HG02759 (cell line): ENCODE measurements around the gene MYBPH.
A peak's percentile ranks its signal among the peaks of the same experiment; 100 is the strongest.

Experiments used
- ATAC-seq: cut with Tn5 transposase; IDR thresholded peaks from one replicate; pipeline ENCODE4 v1.9.1; 2021; ENCODE audit warnings: mild to moderate bottlenecking, moderate library complexity; ENCODE audit not compliant: unreplicated experiment

Gene MYBPH

DNA sequence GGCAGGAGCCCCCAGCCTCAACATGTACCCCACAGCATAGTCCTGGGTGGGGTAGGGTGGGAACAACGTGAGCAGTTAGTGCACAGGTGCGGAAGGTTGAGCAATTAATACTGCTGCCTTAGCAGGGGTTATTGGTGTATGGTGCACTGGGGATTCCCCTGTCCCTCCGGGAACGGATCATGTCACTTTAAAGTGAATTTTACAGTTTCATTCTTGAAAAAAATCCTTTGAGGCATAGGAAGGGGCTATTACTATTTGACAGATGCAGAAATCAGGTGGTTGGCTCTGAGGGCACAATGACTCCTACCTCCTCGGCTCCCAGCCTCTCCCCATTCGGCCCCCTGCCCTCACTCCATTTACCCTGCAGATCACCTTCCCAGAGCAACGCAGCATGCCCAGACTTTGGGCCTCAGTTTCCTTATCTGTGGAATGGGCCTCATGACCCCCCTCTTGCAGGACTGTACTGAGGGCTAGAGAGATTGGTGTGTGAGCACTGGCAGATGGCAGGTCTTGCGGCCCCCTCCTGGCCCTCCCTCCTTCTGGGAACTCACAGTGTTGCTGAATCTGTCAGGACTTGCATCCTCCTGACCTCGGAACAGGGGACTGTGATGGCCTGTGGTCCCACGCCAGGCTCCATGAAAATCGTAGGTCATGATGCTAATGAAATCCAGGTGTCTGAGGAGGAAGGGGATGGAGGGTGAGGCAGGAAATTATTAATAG is 5.1 kb upstream of the MYBPH start:
- ATAC-seq, result no peak

DNA sequence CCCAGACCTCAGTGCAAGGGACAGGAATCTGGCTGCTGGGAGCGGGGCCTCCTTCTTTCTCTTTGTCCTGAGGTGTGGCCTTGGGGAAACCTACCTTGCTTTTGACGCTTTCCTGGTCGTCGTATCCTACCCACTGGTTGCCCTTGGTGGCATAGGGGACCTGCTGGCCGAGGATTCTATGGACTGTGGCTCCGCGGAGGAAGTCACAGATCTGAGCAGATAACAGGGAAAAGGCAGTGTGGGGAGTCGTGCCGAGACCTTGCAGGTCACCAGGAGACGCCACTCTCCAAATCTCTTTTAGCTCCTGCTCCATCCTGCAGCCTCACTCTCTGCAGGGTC is 4.0 kb upstream of the MYBPH start:
- no peak for ATAC-seq

DNA sequence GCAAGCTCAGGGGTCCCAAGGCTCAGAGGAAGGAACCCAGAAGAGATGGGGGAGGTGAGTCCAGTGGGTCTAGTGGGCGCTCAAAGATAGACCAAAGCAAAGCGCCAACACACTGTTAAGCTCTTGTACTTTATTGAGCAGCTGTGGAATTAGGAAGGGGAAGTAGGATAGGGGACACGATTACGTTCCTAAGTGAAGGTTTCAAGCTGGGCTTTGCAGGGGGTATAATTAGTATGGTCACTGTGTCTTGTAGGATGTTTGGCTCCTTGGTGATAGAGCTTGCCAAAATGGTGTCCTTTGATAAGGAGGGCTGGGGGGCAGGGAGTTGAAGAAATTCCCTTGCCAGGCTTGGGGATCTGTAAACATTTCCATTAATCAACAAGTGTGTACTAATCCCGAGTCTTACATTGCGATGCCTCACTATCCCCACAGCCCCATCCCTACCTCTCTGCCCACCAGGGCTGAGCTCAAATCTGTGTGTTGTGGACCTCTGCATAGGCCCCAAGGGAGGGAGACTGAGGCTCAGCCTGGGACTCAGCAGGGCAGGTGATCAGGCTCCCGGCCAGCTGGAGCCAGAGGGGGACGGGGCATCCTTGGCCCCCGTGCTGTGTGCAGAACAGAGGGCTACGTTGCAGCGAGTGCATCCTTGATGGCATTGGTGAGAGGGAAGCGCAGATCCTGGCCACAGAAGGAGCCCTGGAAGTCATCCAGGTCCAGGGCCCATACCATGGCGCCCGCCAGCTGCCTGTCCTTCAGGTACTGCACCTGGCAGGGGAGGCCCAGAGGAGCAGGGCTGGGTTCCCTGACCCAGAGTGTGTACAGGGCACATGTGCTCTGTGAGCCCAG is 3.4 kb upstream of the MYBPH start:
- ATAC-seq, result no peak

DNA sequence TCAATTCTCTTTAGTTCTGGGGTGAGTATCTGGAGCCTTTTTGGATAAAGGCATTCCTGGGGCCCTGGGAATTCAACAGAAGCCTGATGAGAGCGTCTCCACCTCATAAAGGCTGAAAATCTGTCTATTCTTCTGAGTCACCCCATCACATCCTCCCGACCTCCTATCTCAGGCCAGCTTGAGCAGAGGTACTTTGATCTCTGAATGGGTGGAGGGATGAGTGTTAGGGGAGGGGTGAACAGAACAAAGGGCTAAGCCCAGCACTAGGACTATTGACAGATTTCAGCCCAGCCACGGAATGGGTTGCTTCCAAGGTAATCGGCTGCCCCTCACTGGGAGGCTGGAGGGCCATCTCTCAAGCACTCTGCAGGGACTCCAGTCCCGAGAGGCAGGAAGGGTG is 2.5 kb upstream of the MYBPH start:
- ATAC-seq, result no peak

DNA sequence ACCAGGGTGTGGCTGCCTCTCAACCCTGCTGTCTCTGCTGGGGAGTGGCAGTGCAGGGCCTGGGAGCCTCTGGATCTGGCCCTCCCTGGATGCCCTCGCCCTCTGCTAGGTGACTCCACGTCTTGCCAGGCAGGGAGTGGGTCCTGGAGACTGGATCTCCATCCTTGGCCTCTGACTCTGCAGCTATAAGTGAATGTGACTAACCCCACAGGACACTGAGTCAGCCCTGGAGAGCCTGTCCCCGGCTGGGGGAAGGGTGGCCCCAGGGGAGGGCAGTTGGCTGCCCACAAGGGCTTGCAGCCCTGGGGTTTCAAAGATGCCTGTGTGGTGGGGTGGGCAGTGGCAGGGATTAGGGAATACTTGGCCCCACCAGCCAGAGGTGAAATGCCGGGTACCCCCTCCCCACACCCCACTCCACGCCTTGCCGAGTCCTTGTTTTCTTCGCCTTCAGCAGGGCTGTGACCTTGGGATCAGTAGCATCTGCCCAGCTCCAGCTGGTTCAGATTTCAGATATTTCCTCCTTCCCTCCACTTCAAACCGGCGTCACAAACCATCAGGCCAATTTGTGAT is 1.9 kb upstream of the MYBPH start:
- ATAC-seq, result no peak

DNA sequence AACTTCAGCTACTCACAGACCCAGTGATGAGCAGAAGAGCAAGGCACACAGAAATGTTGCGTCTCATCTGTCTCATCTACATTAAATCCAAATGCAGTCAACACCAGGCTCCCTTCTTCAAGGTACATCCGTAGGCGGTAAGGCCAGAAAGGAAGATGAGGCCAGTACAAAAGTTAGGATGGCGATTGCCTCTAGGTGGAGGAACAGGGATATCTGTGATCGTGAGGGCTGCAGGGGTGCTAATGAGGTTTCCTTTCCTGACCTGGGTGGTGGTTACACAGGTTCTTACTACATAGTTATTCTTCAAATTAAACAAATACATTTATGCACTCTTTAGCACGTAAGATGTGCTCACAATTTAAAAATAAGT is 1.4 kb upstream of the MYBPH start:
- no peak for ATAC-seq

DNA sequence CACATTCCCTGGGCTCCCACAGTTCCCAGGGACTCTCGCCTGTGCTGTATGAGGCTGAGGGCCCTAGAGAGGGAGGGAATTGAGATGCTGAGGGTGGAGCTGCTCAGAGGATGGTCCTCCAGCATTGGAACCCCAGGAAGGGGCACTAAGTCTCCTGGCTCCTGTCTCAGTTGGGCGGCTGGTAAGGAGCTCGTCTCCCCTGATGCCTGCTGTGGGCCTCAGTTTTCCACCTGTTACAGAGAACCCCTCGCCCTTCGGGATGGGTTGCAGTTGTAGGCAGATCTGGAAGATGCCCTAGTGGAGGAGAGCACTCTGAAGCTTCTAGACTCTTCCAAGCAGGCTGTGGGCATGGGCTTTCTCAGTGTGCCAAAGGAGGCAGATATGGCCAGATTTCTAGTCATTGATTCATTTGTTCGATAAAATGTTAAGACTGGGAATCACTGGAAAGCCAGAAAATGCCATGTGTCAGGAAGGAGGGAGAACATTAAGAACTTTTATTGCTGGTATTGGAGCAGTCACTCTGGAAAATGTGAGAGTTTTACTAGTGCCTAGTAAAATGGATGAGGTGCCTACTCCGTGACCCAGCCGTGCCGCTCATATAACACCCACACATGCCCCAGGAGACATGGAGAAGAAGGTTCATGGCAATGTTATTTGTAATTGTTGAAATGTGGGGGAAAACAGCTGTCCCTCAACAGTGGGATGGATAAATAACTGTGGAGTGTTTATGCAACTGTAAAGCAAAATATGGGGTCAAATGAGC is 828 bp upstream of the MYBPH start:
- no peak for ATAC-seq

DNA sequence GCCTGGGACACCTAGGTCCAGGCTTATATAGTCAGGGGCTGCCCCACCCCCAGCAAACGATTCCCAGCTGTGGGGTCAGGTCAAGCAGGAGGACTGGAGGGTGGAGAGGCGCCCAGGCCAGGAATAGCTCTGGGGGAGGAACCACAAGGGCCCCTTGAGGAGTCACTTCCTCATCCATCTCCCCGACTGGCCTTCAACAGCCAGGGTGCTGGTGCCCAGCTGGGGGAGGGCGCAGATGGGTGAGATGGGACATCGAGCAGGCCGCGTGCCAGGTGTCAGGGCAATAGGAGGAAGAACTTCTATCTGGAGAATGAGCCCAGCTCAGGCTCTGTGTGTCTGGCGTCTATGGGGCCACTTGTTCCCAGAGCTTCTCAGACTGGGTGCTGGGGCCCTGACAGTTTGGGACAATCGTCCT is 208 bp upstream of the MYBPH start:
- no peak for ATAC-seq

DNA sequence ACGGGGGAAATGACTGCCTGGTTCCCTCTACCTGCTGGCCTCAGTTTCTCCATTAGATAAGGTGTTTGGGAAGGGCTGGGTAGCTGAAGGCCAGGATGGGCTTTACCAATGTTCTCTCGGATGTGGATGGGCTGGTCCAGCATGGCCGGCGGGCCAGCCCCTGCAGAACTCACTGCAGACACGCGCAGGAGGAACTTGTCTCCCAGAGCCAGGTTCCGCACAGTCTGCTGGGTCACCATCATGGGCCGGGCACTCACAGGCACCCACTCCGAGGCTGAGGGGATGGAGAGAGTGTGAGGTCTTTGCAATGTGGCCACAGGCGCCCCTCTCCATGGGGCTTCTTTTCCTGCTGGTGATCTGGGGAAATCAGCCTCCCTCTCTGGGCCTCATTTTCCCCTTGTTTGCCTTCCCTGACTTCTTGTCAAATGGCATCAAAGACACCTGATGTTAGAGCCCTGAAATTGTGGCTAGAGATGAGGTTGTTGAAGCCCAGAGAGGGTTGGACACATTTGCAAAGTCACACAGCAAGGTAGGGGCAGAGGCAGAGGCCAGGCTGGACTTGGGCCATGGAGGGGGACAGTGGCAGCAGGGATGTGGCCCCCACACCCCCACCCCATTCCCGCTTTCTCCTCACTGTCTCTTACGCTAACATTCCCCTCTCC is 1.2 kb downstream of the MYBPH start:
- no peak for ATAC-seq

DNA sequence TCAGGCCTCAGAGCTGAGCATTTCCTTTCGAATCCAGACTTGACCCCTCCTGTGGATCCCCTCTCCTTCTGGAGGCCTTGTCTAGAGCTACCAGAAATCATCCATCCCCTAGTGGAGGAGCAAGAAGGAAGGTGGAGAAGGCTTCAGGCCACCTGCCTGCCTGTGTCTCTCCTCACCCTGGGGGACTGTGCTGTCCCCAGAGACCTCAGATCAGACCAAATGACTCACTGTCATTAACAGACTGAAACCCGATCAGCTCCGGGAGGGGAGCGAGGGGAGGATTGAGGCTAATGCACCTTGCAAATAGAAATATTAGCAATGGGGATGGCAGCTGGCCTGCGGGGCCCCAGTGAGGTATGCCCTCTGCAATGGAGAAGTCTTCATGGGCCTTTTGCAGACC is 2.1 kb downstream of the MYBPH start:
- peak; percentile 87 for ATAC-seq

DNA sequence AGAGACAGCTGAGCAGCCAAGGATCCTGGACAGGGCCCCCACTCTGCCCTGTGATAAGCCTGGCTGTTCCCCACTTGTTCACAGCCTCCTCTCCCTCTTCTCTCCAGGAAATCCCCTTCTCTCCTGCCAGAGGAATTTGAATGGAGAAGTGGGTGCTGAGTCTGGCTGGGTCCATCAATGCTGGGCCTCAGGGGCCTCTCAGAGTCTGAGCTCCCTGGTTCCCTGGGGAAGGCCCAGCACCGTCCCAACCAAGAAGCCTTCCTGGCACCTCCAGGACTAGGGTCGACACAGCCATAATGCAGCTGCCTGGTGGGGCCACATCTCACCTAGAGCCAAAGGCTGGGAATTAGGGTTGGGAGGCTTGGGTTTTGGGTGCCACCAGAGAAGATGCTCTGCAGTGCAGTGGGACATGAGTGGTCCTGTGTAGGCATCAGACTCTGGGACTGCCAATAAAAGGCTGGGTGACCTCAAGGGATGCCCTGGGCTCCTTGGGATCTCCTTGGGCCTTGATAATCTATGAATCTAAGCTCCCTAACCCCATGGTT is 2.5 kb downstream of the MYBPH start:
- no peak for ATAC-seq

DNA sequence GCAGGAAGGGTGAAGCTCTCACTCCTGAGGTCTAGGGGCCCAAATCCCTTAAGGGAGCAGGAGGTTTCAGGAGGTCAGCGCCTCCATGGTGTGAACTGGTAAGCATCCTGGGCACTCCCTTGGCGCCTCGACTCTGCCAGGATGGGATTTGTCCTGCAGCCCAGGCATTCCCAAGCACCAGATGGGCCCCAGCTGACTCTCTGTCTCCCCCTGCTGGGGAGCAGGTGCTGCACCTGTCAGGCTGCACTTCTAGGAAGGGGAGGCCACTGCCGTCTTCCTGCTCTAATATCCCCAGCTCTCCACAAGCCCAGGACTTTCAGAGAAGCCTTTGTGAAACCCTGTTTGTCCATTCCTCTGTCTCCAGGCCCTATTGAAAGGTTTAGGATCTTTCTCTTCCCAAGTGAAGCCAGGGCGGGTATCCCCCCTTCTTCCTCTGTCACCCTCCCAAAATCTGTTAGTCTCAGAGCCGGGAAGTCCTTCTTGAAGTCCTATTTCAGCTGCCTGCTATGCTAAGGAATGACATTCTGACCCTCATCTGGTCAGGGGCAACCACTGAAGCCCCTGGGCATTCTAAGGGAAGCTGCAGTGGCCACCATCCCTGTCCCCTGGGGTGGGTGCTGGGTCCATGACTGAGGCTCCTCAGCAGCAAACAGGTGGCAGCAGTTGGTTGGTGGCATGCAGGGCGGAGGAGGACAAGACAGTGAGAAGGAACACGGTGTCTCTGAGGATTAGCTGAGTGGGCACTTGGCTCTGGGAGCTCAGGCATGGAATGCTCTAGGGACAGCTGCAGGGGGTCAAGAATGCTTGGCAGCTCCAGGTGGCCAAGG is 3.2 kb downstream of the MYBPH start:
- no peak for ATAC-seq

DNA sequence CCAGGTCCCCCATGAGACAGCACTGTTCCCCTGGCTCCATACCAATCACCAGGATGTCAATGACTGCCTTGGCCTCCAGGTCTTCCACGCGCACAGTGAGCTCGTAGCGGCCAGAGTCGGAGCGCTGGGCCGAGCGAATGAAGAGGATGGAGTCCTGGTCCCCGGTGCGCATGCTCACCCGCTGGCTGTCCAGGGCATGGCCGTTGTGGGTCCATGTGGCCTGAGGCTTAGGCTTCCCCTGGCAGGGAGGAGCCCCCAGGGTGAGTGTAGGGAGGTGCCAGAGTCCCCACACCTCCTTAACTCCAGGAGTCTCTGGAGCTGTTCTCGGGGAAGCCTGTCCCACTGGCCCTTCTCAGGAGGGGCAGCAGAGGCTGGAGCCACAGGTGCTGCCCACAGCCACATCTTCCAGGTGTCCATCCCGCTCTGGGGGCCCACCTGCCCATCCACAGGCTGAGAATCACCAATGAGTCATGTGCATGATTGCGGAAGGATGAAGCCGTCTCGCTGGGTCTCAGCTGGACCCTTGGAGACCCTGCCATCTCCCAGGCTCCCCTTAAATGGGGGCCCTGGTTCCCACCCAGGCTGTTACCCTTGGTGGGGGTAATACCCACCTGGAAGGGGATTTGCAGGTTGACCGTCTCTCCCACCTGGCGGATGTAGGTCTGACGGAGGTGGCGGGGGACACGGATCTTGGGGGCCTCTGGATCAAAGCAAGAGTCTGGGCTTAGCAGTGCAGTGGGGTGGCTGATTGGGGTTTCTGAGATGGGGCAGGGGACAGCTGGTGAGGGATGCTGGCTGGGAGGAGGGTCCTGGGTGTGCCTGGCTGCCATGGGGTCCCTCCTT is 4.1 kb downstream of the MYBPH start:
- ATAC-seq, result no peak

DNA sequence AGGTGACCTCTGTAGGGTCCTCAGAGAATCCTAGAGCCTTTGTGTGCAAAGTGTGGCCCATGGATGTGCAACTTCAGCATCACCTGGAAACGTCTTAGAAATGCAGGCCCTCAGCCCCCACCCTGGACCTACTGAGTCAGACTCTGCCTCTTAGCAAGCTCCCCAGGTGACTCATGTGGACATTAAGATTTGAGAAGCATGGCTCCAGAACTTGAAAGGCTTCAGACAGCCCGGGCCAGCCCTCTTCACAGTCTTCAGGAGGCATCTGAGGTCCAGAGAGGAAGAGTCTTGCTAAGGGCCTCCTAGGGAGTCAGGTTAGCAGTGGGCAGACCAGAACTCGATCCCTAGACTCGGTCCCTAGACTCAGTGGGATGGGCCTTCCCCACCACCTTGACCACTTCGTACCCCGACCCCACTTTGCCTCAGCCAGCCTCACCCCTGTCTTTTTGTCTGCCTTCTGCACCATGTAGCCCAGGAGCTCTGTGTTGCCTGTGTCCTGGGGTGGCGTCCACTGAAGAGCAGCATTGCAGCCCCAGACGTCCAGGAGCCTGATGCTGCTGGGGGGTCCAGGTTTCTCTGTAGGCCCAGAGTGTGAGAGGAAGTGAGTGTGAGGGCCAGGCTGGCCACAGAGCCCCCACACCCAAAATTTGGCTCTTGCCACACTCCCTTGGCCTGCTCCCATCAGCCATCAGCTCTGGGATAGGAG is 4.8 kb downstream of the MYBPH start:
- no peak for ATAC-seq

DNA sequence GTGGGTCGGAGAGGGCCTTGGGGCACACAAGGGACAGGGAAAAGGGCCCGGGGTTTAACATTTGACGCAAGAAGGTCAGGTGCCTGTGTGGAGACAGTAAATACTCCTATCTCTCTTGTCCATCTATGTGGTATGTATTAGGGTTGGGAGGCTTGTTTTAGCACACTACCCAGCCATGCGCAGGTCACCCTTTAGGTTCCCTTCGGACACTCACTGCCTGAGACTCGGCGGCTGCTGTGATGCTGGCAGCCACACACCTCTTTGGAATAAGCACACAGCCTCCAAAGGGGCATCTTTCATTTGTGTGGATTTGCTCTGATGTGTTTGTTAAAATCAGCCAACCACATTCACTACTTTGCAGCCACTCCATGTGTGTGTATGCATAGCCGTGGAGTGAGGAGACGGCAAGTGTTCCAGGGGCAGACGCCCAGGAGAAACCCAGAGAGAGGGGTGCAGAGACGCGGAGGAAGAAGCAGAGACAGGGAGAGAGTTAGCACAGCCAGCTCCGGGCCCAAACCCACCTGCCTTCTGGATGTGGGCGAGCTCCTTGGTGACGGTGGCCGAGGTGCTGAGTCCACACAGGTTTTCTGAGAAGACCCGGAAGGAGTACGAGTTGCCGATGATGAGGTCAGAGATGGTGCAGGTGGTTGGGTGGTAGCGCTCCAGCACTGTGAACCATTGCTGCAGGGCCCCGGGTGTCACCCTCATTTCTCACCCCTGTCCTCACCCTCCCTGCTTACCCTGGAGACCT is 5.7 kb downstream of the MYBPH start:
- no peak for ATAC-seq

DNA sequence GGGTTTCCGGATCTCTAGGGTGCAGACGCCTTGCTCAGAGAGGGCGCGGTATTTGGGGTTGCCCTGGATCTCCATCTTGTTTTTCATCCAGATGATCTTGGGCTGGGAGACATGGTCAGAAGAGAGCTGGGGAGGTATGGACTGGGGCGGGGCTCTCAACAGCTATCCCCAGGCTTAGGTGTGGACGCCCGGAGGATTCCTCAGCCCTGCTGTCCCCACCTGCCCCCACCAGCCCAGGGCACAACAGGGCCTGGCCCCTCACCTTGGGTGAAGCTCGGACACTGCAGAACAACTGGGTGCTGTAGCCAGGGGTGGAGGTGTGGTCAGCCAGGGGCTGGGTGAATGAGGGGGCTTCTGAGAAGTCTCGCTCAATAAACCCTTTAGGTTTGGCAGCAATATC is 6.6 kb downstream of the MYBPH start:
- no peak for ATAC-seq

DNA sequence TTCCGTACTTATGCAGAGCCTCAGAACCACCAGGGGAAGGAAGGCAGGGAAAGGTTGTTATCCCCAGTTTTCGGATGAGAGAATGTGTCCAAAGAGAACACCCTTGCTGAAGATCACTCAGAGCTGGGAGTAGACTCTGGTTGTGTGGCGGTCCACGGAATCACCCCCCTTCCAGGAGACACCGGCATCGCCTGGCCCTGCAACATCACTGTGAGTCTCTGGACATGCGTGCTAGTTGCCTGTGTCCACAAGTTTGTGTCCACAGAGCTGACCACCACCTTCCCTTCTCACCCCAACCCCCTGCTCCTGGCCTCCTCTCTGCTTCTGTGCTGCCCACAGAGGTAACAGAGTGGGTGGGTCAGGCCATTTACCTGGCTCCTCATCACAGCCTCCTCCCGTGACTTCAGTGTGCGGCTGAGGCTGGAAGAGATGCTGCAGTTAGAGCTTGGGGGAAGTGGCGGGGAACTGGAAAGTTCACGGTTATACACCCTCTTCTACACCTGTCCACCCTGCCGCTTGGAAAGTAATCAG is 7.3 kb downstream of the MYBPH start:
- ATAC-seq, result no peak

DNA sequence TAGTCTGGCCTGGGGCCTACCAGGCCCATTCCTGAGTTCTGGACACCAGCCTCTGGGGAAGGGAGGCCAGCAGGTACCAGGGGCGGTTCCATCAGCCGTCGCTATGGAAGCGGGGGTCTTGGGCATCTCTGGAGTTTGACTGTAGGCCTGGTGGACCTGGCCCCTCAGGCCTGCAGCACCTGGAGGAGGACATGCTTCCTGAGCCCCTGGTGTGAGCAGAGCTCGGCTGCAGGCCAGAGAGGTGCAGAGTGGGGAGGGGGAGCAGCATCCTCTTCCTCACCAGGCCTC is 7.8 kb downstream of the MYBPH start:
- no peak for ATAC-seq
